Nephron progenitor cell (in vitro differentiated cells): ENCODE measurements around the gene SHROOM3.

Source experiments
- DNase-seq: peaks from one replicate; pipeline ENCODE4 v3.0.0; 2021
- H3K27ac Mint-ChIP-seq: 2 replicates; pipeline ENCODE4 v1.8.0; 2021; ENCODE audit warnings: mild to moderate bottlenecking, moderate library complexity, mixed read lengths
- H3K27me3 Mint-ChIP-seq: 2 replicates; pipeline ENCODE4 v1.8.0; 2021; ENCODE audit warnings: mild to moderate bottlenecking, low read depth, mixed read lengths; ENCODE audit not compliant: poor library complexity
- H3K36me3 Mint-ChIP-seq: 2 replicates; pipeline ENCODE4 v1.8.0; 2021; ENCODE audit warnings: low read depth, mixed read lengths
- H3K4me1 Mint-ChIP-seq: 2 replicates; pipeline ENCODE4 v1.8.0; 2021; ENCODE audit warnings: mixed read lengths
- H3K4me3 Mint-ChIP-seq: 2 replicates; pipeline ENCODE4 v1.8.0; 2021; ENCODE audit warnings: mild to moderate bottlenecking, moderate library complexity, mixed read lengths
- H3K9me3 Mint-ChIP-seq: 2 replicates; pipeline ENCODE4 v1.8.0; 2021; ENCODE audit warnings: mild to moderate bottlenecking, moderate library complexity, mixed read lengths
- CTCF ChIP-seq: fragments of 200-600 bp; sonication (generic); IDR thresholded peaks from 2 replicates; pipeline ENCODE4 v1.5.0; 2021; ENCODE audit warnings: antibody characterized with exemption

Gene SHROOM3

DNA sequence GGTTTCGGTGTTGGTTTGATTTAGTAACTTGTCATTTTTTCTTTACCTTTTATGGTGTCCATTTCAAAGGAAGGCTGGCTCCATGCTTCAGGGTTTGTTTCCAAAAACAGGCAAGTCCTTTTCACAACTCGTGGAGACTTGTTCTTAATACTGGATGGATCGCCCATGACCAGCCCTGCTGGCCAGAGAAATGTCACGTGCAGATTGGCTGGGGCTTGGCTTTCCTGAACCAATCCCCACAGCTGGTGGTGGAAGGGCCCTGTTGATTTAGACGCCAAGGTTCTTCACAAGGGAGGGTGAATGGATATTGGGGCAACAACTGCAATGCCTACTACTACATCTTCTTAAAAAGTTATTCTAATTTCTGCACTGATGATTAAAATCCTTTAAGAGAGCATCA is 92.6 kb downstream of the SHROOM3 start:
- Mint-ChIP-seq H3K27me3 (peaks cover 2% of the 10 kb centered on the region), H3K4me3 (no peak overlapping the region), H3K36me3 (no peaks in the 10 kb centered on the region), H3K9me3 (peaks cover 4% of the 10 kb centered on the region), H3K27ac (no peak overlapping the region), H3K4me1 (peaks cover 17% of the 10 kb centered on the region)
- DNase-seq, result no peak
- TF ChIP-seq CTCF, result no peak

GRCh38 chr4:76531597-76531996 is 96.6 kb downstream of the SHROOM3 start:
- TF ChIP-seq CTCF, result no peak
- H3K36me3 Mint-ChIP-seq, result no peaks in the 10 kb centered on the region
- H3K9me3 Mint-ChIP-seq, result no peaks in the 10 kb centered on the region
- H3K4me3 Mint-ChIP-seq, result no peak overlapping the region
- DNase-seq, result no peak
- H3K27me3 Mint-ChIP-seq, result peaks cover 3% of the 10 kb centered on the region
- H3K27ac Mint-ChIP-seq, result no peak overlapping the region
- peaks cover 17% of the 10 kb centered on the region for H3K4me1 Mint-ChIP-seq

GRCh38 chr4:76532805-76533204 is 97.8 kb downstream of the SHROOM3 start:
- no peak overlapping the region for H3K4me3 Mint-ChIP-seq
- H3K36me3 Mint-ChIP-seq, result no peaks in the 10 kb centered on the region
- TF ChIP-seq CTCF, result no peak
- H3K4me1 Mint-ChIP-seq, result peaks cover 22% of the 10 kb centered on the region
- H3K27me3 Mint-ChIP-seq, result peaks cover 7% of the 10 kb centered on the region
- H3K27ac Mint-ChIP-seq, result no peak overlapping the region
- DNase-seq, result no peak
- H3K9me3 Mint-ChIP-seq, result peaks cover 4% of the 10 kb centered on the region

DNA sequence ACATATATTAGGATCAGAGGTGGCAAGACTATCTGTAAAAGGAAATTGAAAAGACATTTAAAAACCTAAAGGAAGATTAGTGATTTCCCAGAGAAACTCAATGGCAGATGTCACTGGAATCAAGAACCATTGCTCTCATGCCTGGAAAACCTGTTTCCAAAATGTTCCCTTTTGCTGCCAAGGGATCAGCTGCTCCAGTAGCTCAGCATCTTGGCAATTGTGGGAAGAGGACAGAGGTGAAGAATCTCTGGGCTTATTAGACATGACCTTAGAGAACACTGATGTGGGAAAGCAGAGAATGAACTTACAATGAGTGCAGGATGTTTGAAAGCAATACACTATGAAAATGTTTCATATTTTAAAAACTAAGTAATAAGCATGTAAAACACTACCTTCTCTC is 98.3 kb downstream of the SHROOM3 start:
- no peak for TF ChIP-seq CTCF
- no peak for DNase-seq
- H3K9me3 Mint-ChIP-seq, result peaks cover 4% of the 10 kb centered on the region
- H3K36me3 Mint-ChIP-seq, result no peaks in the 10 kb centered on the region
- H3K4me1 Mint-ChIP-seq, result peaks cover 27% of the 10 kb centered on the region
- H3K27ac Mint-ChIP-seq, result no peak overlapping the region
- H3K27me3 Mint-ChIP-seq, result peaks cover 7% of the 10 kb centered on the region
- no peak overlapping the region for H3K4me3 Mint-ChIP-seq

DNA sequence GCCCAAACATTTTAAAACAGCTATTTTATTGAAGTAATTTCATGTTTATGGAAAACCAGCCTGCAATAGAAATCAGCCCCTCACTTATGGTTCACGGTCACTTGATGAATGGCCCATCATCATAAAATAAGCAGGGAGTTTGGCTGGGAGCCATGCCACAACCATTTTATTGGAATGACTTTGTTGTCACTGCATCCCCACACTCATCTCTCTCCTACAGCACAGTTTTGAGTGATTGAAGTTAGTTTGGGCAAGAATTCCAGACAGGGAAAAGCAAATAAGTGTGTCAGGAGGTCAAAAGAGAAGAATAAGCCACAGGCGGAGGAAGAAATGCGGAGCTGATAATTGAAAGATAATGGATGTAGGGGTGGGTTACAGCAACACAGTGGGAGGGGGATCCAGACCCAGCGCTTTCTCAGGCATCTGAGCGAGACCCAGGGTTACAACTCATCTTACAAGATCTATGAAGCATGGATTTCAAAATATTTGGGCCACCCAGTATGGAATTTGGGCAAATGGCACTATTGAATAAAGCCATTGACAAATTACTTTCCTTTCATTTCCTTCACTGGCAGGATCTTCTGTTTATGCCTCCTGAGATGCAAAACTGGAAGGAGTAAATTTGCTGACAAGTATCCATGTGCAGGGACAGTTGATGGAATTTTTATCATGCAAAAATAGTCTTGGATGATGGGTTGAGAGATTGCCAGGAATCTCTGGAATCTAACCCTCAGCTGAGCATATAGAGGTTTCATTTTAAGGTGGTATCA is 100.8 kb downstream of the SHROOM3 start:
- no peak for DNase-seq
- peaks cover 51% of the 10 kb centered on the region for H3K4me1 Mint-ChIP-seq
- H3K9me3 Mint-ChIP-seq, result peaks cover 4% of the 10 kb centered on the region
- H3K36me3 Mint-ChIP-seq, result no peaks in the 10 kb centered on the region
- no peak for TF ChIP-seq CTCF
- H3K4me3 Mint-ChIP-seq, result no peak overlapping the region
- no peak overlapping the region for H3K27ac Mint-ChIP-seq
- H3K27me3 Mint-ChIP-seq, result peaks cover 7% of the 10 kb centered on the region

- no peak for DNase-seq
- Mint-ChIP-seq H3K27ac (no peak overlapping the region), H3K9me3 (peaks cover 5% of the 10 kb centered on the region), H3K36me3 (no peaks in the 10 kb centered on the region), H3K4me3 (no peak overlapping the region), H3K27me3 (peaks cover 7% of the 10 kb centered on the region), H3K4me1 (peaks cover 56% of the 10 kb centered on the region)
- TF ChIP-seq CTCF, result no peak
These were observed 101.3 kb downstream of the SHROOM3 start for GRCh38 chr4:76536373-76536689.
